Activated T-cell treated with anti-CD3 and anti-CD28 coated beads, Interleukin-2, amount 50 U/mL, for 4 hours (primary cell): ENCODE measurements around the gene TMEM132C. TPM values are rescaled to one million over a fixed set of nuclear protein-coding genes. Genes with fewer than 3 reads are reported as not detected.

ENCODE experiments used
- ATAC-seq, 2 donors: fragments of 200-7000 bp; cut with Tn5 transposase; one replicate each; pipeline ENCODE4 v1.10.0; 2021
- DNase-seq: peaks from one replicate; pipeline ENCODE4 v3.0.0-alpha.2; 2020
- H3K27me3 Mint-ChIP-seq: one replicate; pipeline ENCODE4 v1.8.0; 2021; ENCODE audit warnings: low read depth, mixed read lengths
- H3K36me3 Mint-ChIP-seq: one replicate; pipeline ENCODE4 v1.8.0; 2022; ENCODE audit warnings: mixed read lengths; ENCODE audit not compliant: insufficient read depth
- H3K4me1 Mint-ChIP-seq: one replicate; pipeline ENCODE4 v1.8.0; 2021; ENCODE audit warnings: low read depth, mixed read lengths
- H3K4me3 Mint-ChIP-seq: one replicate; pipeline ENCODE4 v1.8.0; 2021; ENCODE audit warnings: mild to moderate bottlenecking, moderate library complexity, mixed read lengths
- H3K9me3 Mint-ChIP-seq: one replicate; pipeline ENCODE4 v1.8.0; 2021; ENCODE audit warnings: mixed read lengths
- total RNA-seq, 3 donors: library from RNA; stranded (reverse); gene quantifications; one replicate each; pipeline ENCODE4 v1.2.1, GENCODE V29; 2021

TMEM132C gene
- total RNA-seq, 3 donors from 2014 or later = not detected

GRCh38 chr12:128339126-128339520 is 72.2 kb downstream of the TMEM132C start:
- DNase-seq (no peak), ATAC-seq (no peak)
- Mint-ChIP-seq H3K9me3 (peaks cover 3% of the 10 kb centered on the region), H3K36me3 (no peaks in the 10 kb centered on the region), H3K27me3 (peaks cover 9% of the 10 kb centered on the region), H3K4me1 (no peaks in the 10 kb centered on the region), H3K4me3 (no peak overlapping the region)

DNA sequence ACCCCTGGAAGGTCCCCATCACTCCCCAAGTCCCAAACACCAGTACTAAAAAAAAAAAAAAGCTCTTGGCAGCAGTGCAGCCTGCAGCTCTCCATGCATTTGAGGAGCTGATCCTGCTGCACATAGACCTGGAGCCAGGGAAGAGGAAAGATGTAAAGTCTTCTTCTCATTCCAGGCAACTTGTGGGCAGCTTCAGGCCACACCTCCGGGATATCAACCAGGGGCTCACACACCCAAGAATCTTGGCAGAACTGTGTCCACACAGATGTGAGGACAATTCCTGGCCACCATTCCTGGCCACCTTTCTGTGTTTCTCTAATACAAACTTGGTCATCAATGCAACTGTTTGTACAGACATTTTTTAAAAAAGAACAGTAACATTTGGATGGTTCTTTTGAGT is 72.7 kb downstream of the TMEM132C start:
- no peak for ATAC-seq
- H3K4me3 Mint-ChIP-seq = no peak overlapping the region
- peaks cover 9% of the 10 kb centered on the region for H3K27me3 Mint-ChIP-seq
- no peaks in the 10 kb centered on the region for H3K36me3 Mint-ChIP-seq
- no peak for DNase-seq
- H3K4me1 Mint-ChIP-seq = no peaks in the 10 kb centered on the region
- H3K9me3 Mint-ChIP-seq = peaks cover 3% of the 10 kb centered on the region

DNA sequence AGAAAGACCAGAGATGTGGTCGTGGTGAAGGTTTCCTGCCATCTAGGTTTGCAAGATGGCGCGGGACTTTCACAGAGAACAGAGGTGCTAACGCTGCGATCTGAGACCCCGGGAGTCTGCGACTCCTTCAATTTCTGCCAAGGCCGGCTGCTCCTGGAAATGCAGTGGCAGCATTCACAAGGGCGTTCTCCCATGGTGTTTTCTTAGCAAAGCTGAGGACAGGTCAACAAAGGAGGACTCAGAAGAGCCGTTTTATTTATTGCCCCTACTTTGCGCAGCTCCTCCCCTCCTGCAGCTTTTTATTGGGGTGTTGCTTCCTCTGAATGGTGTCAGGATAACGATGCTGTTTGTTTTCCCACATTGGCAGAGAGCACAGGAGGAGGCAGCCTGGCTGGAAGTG is 86.3 kb downstream of the TMEM132C start:
- no peaks in the 10 kb centered on the region for H3K36me3 Mint-ChIP-seq
- peaks cover 14% of the 10 kb centered on the region for H3K9me3 Mint-ChIP-seq
- H3K27me3 Mint-ChIP-seq = peaks cover 4% of the 10 kb centered on the region
- no peak overlapping the region for H3K4me3 Mint-ChIP-seq
- DNase-seq (no peak), ATAC-seq (no peak)
- no peaks in the 10 kb centered on the region for H3K4me1 Mint-ChIP-seq

DNA sequence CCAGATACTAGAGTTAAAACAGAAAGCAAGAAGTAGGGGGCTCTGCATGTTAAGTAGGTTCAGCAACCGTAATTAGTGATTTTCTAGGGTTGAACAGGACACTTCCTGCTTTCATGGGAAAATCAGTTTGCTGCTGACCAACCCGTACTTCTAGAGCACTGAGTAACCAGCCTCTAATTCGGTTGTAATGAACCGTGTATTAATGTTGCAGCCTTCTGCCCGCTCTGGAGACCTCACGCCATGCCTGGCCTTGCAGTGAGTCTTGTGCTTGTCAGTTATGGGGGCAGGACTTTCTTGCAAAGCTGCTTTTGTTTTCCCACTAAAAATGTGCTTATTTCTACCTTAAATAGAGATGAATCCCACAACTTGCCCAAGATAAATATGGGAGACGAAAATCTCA is 89.6 kb downstream of the TMEM132C start:
- Mint-ChIP-seq H3K27me3 (peaks cover 2% of the 10 kb centered on the region), H3K4me1 (no peaks in the 10 kb centered on the region), H3K9me3 (peaks cover 17% of the 10 kb centered on the region), H3K36me3 (no peaks in the 10 kb centered on the region), H3K4me3 (no peak overlapping the region)
- no peak for ATAC-seq
- no peak for DNase-seq

DNA sequence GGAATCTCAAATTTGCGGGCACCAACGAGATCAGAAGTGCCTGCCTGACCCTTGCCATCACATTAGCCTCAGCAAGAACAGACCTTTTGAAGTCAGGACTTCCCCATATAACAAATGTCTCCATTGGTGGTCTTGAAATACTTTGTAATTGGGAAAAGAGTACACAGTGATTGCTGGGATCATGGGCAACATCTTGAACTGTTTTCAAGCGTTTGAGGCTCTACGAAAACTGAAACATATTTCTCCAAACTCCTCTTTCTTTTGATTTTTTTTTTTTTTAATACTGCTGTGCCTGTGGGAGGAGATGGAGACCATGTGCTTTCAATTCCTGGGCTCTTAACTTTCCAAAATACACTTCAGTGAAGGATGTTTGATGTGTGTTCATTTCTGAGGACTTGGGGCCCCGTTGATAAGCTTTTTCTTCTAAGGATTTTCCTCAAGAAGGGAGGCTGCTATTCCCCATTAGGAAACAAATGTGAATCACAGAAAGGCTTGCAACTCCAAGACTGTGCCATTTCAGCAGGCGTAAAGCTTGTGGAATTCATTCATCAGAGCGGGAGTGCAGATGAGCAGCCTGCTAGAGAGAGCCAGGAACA is 94.5 kb downstream of the TMEM132C start:
- Mint-ChIP-seq H3K36me3 (no peaks in the 10 kb centered on the region), H3K27me3 (peaks cover 17% of the 10 kb centered on the region), H3K9me3 (peaks cover 8% of the 10 kb centered on the region), H3K4me1 (no peaks in the 10 kb centered on the region), H3K4me3 (no peak overlapping the region)
- no peak for ATAC-seq
- DNase-seq = no peak

- peaks cover 24% of the 10 kb centered on the region for H3K27me3 Mint-ChIP-seq
- H3K9me3 Mint-ChIP-seq = peaks cover 3% of the 10 kb centered on the region
- DNase-seq (no peak), ATAC-seq (no peak)
- no peak overlapping the region for H3K4me3 Mint-ChIP-seq
- H3K4me1 Mint-ChIP-seq = no peaks in the 10 kb centered on the region
- no peaks in the 10 kb centered on the region for H3K36me3 Mint-ChIP-seq
These were observed 98.1 kb downstream of the TMEM132C start for GRCh38 chr12:128365032-128365431.

- ATAC-seq (no peak), DNase-seq (no peak)
- no peak overlapping the region for H3K4me3 Mint-ChIP-seq
- H3K4me1 Mint-ChIP-seq = no peaks in the 10 kb centered on the region
- no peaks in the 10 kb centered on the region for H3K36me3 Mint-ChIP-seq
- H3K27me3 Mint-ChIP-seq = peaks cover 24% of the 10 kb centered on the region
- H3K9me3 Mint-ChIP-seq = peaks cover 3% of the 10 kb centered on the region
These were observed 98.8 kb downstream of the TMEM132C start for GRCh38 chr12:128365651-128366231.

DNA sequence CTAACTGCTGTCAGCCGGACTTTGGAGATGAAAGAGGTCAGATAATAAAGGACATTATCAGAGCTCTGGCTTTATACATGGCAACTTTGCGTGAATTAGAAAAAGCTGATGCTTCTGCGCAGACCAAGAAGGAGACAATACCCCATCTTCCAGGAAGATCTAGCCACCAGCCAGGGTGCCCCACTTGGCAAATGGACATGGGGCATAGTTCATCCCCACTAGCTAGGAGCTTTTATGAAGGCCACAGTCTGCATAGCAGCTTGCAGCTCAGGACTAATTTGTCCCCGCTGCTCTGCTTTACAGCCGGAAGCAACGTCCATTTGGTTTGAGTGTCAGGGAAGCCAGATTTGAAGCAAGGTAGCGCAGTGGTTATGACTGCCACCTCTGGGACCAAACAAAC is 101.0 kb downstream of the TMEM132C start:
- peaks cover 24% of the 10 kb centered on the region for H3K27me3 Mint-ChIP-seq
- DNase-seq = no peak
- peaks cover 7% of the 10 kb centered on the region for H3K9me3 Mint-ChIP-seq
- no peak overlapping the region for H3K4me3 Mint-ChIP-seq
- ATAC-seq = no peak
- H3K36me3 Mint-ChIP-seq = no peaks in the 10 kb centered on the region
- no peaks in the 10 kb centered on the region for H3K4me1 Mint-ChIP-seq

- DNase-seq (no peak), ATAC-seq (no peak)
- no peak overlapping the region for H3K4me3 Mint-ChIP-seq
- peaks cover 14% of the 10 kb centered on the region for H3K9me3 Mint-ChIP-seq
- H3K4me1 Mint-ChIP-seq = no peaks in the 10 kb centered on the region
- no peaks in the 10 kb centered on the region for H3K27me3 Mint-ChIP-seq
- no peaks in the 10 kb centered on the region for H3K36me3 Mint-ChIP-seq
These were observed 114.6 kb downstream of the TMEM132C start for GRCh38 chr12:128381541-128381940.

- no peak for ATAC-seq
- H3K27me3 Mint-ChIP-seq = no peaks in the 10 kb centered on the region
- peaks cover 14% of the 10 kb centered on the region for H3K9me3 Mint-ChIP-seq
- H3K36me3 Mint-ChIP-seq = no peaks in the 10 kb centered on the region
- H3K4me3 Mint-ChIP-seq = no peak overlapping the region
- H3K4me1 Mint-ChIP-seq = no peaks in the 10 kb centered on the region
- no peak for DNase-seq
These were observed 115.0 kb downstream of the TMEM132C start for GRCh38 chr12:128381946-128382345.

DNA sequence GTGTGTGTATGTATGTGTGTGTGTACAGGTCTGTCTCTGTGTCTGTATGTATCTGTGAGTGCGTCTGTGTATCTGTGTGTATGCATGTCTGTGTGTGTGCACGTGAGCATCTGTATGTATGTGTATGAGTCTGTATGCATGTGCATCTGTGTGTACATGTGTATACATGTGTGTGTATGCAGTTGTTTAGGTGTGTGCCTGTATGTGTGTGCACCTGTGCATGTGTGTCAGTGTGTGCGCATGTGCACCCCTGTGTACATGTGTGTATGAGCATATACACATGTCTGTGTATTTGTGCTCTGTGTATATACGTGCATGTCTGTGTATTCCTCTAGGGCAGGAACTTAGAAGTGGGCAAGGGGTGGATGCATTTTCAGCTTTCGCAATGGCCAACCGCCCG is 116.0 kb downstream of the TMEM132C start:
- Mint-ChIP-seq H3K9me3 (peaks cover 10% of the 10 kb centered on the region), H3K27me3 (no peaks in the 10 kb centered on the region), H3K4me3 (no peak overlapping the region), H3K4me1 (no peaks in the 10 kb centered on the region), H3K36me3 (no peaks in the 10 kb centered on the region)
- DNase-seq (no peak), ATAC-seq (no peak)

GRCh38 chr12:128383357-128383937 is 116.5 kb downstream of the TMEM132C start:
- no peak for ATAC-seq
- Mint-ChIP-seq H3K36me3 (no peaks in the 10 kb centered on the region), H3K4me3 (no peak overlapping the region), H3K9me3 (peaks cover 8% of the 10 kb centered on the region), H3K27me3 (no peaks in the 10 kb centered on the region), H3K4me1 (no peaks in the 10 kb centered on the region)
- no peak for DNase-seq

DNA sequence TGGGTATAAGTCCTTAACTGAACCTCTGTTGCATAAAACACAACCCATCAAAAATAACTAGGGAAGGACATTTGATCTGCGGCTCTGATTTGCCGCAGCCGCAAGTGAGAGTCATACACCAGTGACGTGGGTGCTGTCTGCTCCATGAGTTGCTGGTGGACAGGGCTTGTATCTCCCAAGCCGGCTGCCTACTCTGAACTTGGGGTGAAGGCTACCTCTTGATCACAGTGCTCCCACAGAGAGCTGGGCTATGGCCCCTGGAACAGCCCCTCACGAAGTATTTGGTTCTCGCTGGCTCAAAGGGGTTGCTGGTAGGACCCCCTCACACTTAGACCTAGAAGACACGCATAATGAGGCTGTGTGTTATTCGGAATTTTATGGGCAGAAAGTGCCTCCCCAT is 118.8 kb downstream of the TMEM132C start:
- Mint-ChIP-seq H3K27me3 (peaks cover 3% of the 10 kb centered on the region), H3K4me3 (no peak overlapping the region), H3K9me3 (peaks cover 3% of the 10 kb centered on the region), H3K36me3 (no peaks in the 10 kb centered on the region), H3K4me1 (peaks cover 1% of the 10 kb centered on the region)
- no peak for ATAC-seq
- DNase-seq = no peak

- H3K4me3 Mint-ChIP-seq = no peak overlapping the region
These were observed 120.9 kb downstream of the TMEM132C start for GRCh38 chr12:128387811-128388422.

GRCh38 chr12:128388461-128389000 is 121.6 kb downstream of the TMEM132C start:
- peaks cover 1% of the 10 kb centered on the region for H3K4me1 Mint-ChIP-seq
- H3K27me3 Mint-ChIP-seq = peaks cover 6% of the 10 kb centered on the region
- peaks cover 5% of the 10 kb centered on the region for H3K9me3 Mint-ChIP-seq
- H3K4me3 Mint-ChIP-seq = no peak overlapping the region
- DNase-seq = no peak
- ATAC-seq = no peak
- no peaks in the 10 kb centered on the region for H3K36me3 Mint-ChIP-seq

More at GRCh38 chr12:128387811-128388422, 120.9 kb downstream of the TMEM132C start:
- Mint-ChIP-seq H3K27me3 (peaks cover 6% of the 10 kb centered on the region), H3K36me3 (no peaks in the 10 kb centered on the region), H3K4me1 (peaks cover 1% of the 10 kb centered on the region), H3K9me3 (peaks cover 5% of the 10 kb centered on the region)
- no peak for DNase-seq
- ATAC-seq = no peak
